ENCODE results near the gene NTN1. TPM values are rescaled to one million over a fixed set of nuclear protein-coding genes. Genes with fewer than 3 reads are reported as not detected.

NTN1 gene
- total and polyA plus RNA-seq, 2 of the 13 experiments (the other 11 are each of a cell fraction or from before 2014, with no cell fraction given), result 0.04 to 0.05 TPM

GRCh38 chr17:9108146-9108545 is 86.8 kb downstream of the NTN1 start:
- in situ Hi-C loops (cut with HindIII; ENCODE audit: extremely low pct_ligation_motif_present, low pct_unique_long_range_greater_than_20kb) (no loop called here), intact Hi-C loops (cut with micrococcal nuclease; ENCODE audit: unreplicated experiment) (no loop called here)
- Histone ChIP-seq H3K9me3 (ENCODE audit: low read length) (no peaks in the 10 kb centered on the region), H3K4me1 (ENCODE audit: insufficient read depth, low read length) (no peaks in the 10 kb centered on the region), H3K79me2 (ENCODE audit: insufficient read depth, low read length) (no peaks in the 10 kb centered on the region), H4K20me1 (ENCODE audit: insufficient read depth, low read length) (no peaks in the 10 kb centered on the region), H3K36me3 (replicated peaks in 1 of 2; ENCODE audit: control insufficient read depth in 1 of 2, insufficient read depth in 2 of 2, low read length in 2 of 2) (no peaks in the 10 kb centered on the region), H3K27ac (ENCODE audit: extremely low read length, insufficient read depth, low read length) (no peak overlapping the region), H3K9ac (ENCODE audit: insufficient read depth, low read depth, low read length) (no peak overlapping the region), H3K4me3 (replicated peaks in 1 of 3; ENCODE audit: insufficient read depth in 1 of 3, low read depth in 2 of 3, low read length in 3 of 3) (no peak overlapping the region), H3K4me2 (ENCODE audit: low read depth, low read length) (no peak overlapping the region), H2AFZ (ENCODE audit: low read length) (no peak overlapping the region), H3K27me3 (ENCODE audit: control insufficient read depth in 1 of 2, insufficient read depth in 2 of 2, low read length in 2 of 2) (peaks cover 0 to 37% of the 10 kb centered on the region in 2 experiments)
- BruUV-seq (replicated peaks), result no TSS peak
- FAIRE-seq (no peak), ATAC-seq (no peak), DNase-seq (ENCODE audit: low spot score) (no peak)
- WGBS (ENCODE audit: low lambda C conversion rate), result 8% methylated on average over 6 of the region's 6 CpGs
- POLR2A ChIA-PET, result no interaction called here
- no peak for TF ChIP-seq RNF2 (conservative IDR thresholded peaks at IDR 0.05; ENCODE audit: low read depth)
- no peak for TF ChIP-seq ZNF816 (CRISPR knock-in tag; IDR thresholded peaks at IDR 0.05; ENCODE audit: borderline replicate concordance)
- TF ChIP-seq ATAD3A (CRISPR knock-in tag; IDR thresholded peaks at IDR 0.05), result no peak
- TF ChIP-seq KMT2B (CRISPR knock-in tag; IDR thresholded peaks at IDR 0.05), result no peak
- no peak for TF ChIP-seq EP300 (IDR thresholded peaks at IDR 0.05; ENCODE audit: low read depth in 2 of 2, low read length in 2 of 2)
- TF ChIP-seq EP300 (CRISPR knock-in tag; IDR thresholded peaks at IDR 0.05; ENCODE audit: borderline replicate concordance), result no peak
- no peak for TF ChIP-seq KLF15 (CRISPR knock-in tag; IDR thresholded peaks at IDR 0.05; ENCODE audit: borderline replicate concordance)
- TF ChIP-seq, protein P1, sequence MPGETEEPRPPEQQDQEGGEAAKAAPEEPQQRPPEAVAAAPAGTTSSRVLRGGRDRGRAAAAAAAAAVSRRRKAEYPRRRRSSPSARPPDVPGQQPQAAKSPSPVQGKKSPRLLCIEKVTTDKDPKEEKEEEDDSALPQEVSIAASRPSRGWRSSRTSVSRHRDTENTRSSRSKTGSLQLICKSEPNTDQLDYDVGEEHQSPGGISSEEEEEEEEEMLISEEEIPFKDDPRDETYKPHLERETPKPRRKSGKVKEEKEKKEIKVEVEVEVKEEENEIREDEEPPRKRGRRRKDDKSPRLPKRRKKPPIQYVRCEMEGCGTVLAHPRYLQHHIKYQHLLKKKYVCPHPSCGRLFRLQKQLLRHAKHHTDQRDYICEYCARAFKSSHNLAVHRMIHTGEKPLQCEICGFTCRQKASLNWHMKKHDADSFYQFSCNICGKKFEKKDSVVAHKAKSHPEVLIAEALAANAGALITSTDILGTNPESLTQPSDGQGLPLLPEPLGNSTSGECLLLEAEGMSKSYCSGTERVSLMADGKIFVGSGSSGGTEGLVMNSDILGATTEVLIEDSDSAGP (CRISPR knock-in tag; IDR thresholded peaks at IDR 0.05; ENCODE audit: borderline replicate concordance), result no peak
- TF ChIP-seq ATF7-NPFF (CRISPR knock-in tag; IDR thresholded peaks at IDR 0.05; ENCODE audit: low read depth), result no peak
- no peak for TF ChIP-seq ZNF235 (CRISPR knock-in tag; IDR thresholded peaks at IDR 0.05; ENCODE audit: borderline replicate concordance)
- no peak for TF ChIP-seq CBFB (CRISPR knock-in tag; IDR thresholded peaks at IDR 0.05)
- no peak for TF ChIP-seq SP4 (CRISPR knock-in tag; IDR thresholded peaks at IDR 0.05)
- TF ChIP-seq, protein P2, sequence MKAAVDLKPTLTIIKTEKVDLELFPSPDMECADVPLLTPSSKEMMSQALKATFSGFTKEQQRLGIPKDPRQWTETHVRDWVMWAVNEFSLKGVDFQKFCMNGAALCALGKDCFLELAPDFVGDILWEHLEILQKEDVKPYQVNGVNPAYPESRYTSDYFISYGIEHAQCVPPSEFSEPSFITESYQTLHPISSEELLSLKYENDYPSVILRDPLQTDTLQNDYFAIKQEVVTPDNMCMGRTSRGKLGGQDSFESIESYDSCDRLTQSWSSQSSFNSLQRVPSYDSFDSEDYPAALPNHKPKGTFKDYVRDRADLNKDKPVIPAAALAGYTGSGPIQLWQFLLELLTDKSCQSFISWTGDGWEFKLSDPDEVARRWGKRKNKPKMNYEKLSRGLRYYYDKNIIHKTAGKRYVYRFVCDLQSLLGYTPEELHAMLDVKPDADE (CRISPR knock-in tag; IDR thresholded peaks at IDR 0.05), result no peak
- no peak for TF ChIP-seq IKZF4 (CRISPR knock-in tag; IDR thresholded peaks at IDR 0.05; ENCODE audit: borderline replicate concordance, low read depth, not compliant biosample characterization)
- no peak for TF ChIP-seq PCBP2 (optimal IDR thresholded peaks at IDR 0.05; ENCODE audit: low read depth, low read length, poor library complexity, severe bottlenecking)
- TF ChIP-seq SP140L (CRISPR knock-in tag; IDR thresholded peaks at IDR 0.05; ENCODE audit: borderline replicate concordance), result no peak
- no peak for TF ChIP-seq KLF12 (CRISPR knock-in tag; IDR thresholded peaks at IDR 0.05; ENCODE audit: borderline replicate concordance)
- TF ChIP-seq ZBTB7A (CRISPR knock-in tag; IDR thresholded peaks at IDR 0.05), result no peak
- TF ChIP-seq ZNF800 (CRISPR knock-in tag; IDR thresholded peaks at IDR 0.05), result no peak
- CTCF ChIA-PET (ENCODE audit: low intra/inter-chr PET ratio, low total read pairs), result no interaction called here

Measured in HepG2 (cell line).